ENCODE results near the gene FAM107B. TPM values are rescaled to one million over a fixed set of nuclear protein-coding genes. Genes with fewer than 3 reads are reported as not detected.

The FAM107B gene
- total RNA-seq, 6 donors from 2014 or later, result 44.0 to 136 (median 77.0) TPM

DNA sequence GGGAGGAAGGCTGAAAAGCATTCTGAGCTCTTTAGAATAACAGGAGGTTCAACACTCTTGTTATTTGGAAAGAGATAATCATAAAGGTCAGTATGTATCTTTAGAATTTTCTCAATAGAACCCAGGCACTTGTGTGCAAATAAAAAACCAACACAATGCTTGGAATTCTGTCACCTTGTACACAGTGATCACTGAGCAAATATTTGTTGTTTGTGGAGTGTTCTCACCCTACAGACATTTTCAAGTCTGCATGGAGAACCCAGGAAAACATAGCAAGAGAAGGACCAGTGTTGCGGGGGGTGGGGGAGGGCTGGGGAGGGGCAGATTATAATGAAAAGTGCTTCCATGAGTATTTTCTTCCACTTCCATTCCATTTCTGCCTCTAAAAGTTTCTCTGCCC, 87.4 kb downstream of the FAM107B start:
- no peak overlapping the region for H3K4me3 ChIP-seq
- TF ChIP-seq, protein P1, sequence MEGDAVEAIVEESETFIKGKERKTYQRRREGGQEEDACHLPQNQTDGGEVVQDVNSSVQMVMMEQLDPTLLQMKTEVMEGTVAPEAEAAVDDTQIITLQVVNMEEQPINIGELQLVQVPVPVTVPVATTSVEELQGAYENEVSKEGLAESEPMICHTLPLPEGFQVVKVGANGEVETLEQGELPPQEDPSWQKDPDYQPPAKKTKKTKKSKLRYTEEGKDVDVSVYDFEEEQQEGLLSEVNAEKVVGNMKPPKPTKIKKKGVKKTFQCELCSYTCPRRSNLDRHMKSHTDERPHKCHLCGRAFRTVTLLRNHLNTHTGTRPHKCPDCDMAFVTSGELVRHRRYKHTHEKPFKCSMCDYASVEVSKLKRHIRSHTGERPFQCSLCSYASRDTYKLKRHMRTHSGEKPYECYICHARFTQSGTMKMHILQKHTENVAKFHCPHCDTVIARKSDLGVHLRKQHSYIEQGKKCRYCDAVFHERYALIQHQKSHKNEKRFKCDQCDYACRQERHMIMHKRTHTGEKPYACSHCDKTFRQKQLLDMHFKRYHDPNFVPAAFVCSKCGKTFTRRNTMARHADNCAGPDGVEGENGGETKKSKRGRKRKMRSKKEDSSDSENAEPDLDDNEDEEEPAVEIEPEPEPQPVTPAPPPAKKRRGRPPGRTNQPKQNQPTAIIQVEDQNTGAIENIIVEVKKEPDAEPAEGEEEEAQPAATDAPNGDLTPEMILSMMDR (IDR thresholded peaks at IDR 0.05), result no peak
- TF ChIP-seq EP300 (IDR thresholded peaks at IDR 0.05), result no peak
- no peak for TF ChIP-seq POLR2AphosphoS5 (IDR thresholded peaks at IDR 0.05)
- no peak for TF ChIP-seq POLR2A (IDR thresholded peaks at IDR 0.05)
- H3K36me3 ChIP-seq, result no peaks in the 10 kb centered on the region
- DNase-seq, result no peak
- no peaks in the 10 kb centered on the region for H3K27me3 ChIP-seq
- peak in 1 of 2 donors; percentile 16 for ATAC-seq (ENCODE audit: low FRiP score in 2 of 2)
- peaks cover 0 to 4% (median 0%) of the 10 kb centered on the region in 4 donors for H3K4me1 ChIP-seq
- H3K9me3 ChIP-seq, result no peaks in the 10 kb centered on the region
- H3K27ac ChIP-seq, result no peak overlapping the region
- 79% methylated on average over 1 of the region's 1 CpG for WGBS, 2 donors

DNA sequence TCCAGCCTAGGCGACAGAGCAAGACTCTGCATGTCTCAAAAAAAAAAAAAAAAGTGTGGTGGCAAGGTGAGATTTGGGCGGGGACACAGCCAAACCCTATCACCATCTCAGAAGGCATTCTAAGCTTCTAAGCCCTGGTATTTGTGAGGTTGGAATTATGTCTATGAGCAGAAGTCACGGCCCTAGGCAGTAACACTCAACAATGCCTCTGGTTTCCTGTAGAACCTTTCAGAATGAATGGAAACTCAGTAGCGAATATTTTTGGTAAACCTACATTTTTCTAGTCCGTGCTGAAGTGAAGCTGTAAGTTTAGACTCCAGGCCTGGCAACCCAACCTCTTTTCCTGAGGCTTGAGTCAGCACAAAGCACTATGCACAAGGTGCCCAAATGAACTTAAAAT, 88.3 kb downstream of the FAM107B start:
- H3K9me3 ChIP-seq, result no peaks in the 10 kb centered on the region
- peaks cover 0 to 4% (median 0%) of the 10 kb centered on the region in 4 donors for H3K4me1 ChIP-seq
- no peaks in the 10 kb centered on the region for H3K36me3 ChIP-seq
- no peak overlapping the region for H3K27ac ChIP-seq
- WGBS, 2 donors, result 59 to 89% methylated on average over 5 of the region's 5 CpGs
- ATAC-seq (ENCODE audit: low FRiP score in 2 of 2) (no peak), DNase-seq (no peak)
- TF ChIP-seq POLR2AphosphoS5 (IDR thresholded peaks at IDR 0.05) (no peak), POLR2A (IDR thresholded peaks at IDR 0.05) (no peak), EP300 (IDR thresholded peaks at IDR 0.05) (no peak)
- TF ChIP-seq, protein P1 (IDR thresholded peaks at IDR 0.05), result no peak
- no peaks in the 10 kb centered on the region for H3K27me3 ChIP-seq
- no peak overlapping the region for H3K4me3 ChIP-seq

DNA sequence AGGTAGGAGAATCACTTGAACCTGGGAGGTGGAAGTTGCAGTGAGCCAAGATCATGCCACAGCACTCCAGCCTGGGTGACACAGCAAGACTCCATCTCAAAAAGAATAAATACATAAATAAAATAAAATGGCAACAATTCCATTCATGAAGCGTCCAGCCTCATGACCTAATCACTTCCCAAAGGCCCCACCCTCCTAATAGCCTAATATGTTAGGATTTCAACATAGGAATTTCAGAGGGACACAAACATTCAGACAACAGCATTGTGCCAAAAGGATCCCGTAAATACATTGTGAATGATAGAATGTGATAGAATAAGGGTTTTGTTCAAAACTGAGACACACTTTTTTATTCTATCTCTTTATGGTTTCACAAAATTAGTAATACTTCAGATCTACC, 90.3 kb downstream of the FAM107B start:
- peak in 1 of 2 donors; percentile 81 for ATAC-seq (ENCODE audit: low FRiP score in 2 of 2)
- H3K27me3 ChIP-seq, result no peaks in the 10 kb centered on the region
- TF ChIP-seq POLR2AphosphoS5 (IDR thresholded peaks at IDR 0.05), result no peak
- TF ChIP-seq EP300 (IDR thresholded peaks at IDR 0.05), result no peak
- TF ChIP-seq POLR2A (IDR thresholded peaks at IDR 0.05), result no peak
- TF ChIP-seq, protein P1 (IDR thresholded peaks at IDR 0.05), result no peak

DNA sequence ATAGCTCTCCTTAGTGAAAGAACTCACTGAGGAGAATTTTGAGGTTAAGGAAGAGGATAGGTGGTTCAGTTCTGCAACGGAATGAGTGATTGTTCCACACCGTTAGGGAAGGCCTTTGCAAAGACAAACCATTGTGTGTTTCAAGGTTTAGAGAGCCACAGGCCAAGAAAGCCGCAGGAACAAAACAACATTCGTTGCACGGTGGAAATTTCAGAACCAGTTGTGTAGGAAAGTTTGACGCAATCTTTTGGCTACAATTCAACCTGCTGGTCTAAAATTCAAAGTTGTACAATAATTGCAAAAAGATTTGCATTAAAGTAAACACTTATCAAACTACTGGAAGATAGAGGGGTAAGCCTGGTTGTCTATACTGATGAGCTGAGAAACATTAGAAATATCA, 91.4 kb downstream of the FAM107B start:
- Histone ChIP-seq H3K27me3 (no peaks in the 10 kb centered on the region), H3K4me1 (peaks cover 0 to 4% (median 0%) of the 10 kb centered on the region in 4 donors), H3K4me3 (no peak overlapping the region), H3K9me3 (no peaks in the 10 kb centered on the region), H3K27ac (no peak overlapping the region), H3K36me3 (no peaks in the 10 kb centered on the region)
- TF ChIP-seq, protein P1 (IDR thresholded peaks at IDR 0.05), result no peak
- TF ChIP-seq POLR2AphosphoS5 (IDR thresholded peaks at IDR 0.05), result no peak
- no peak for TF ChIP-seq POLR2A (IDR thresholded peaks at IDR 0.05)
- no peak for TF ChIP-seq EP300 (IDR thresholded peaks at IDR 0.05)
- WGBS, 2 donors, result 39 to 47% methylated on average over 6 of the region's 6 CpGs
- DNase-seq (no peak), ATAC-seq (ENCODE audit: low FRiP score in 2 of 2) (no peak)

More for the DNA sequence above, 90.3 kb downstream of the FAM107B start:
- Histone ChIP-seq H3K4me1 (peaks cover 0 to 4% (median 0%) of the 10 kb centered on the region in 4 donors), H3K27ac (no peak overlapping the region), H3K36me3 (no peaks in the 10 kb centered on the region), H3K9me3 (no peaks in the 10 kb centered on the region), H3K4me3 (no peak overlapping the region)
- no peak for DNase-seq
- WGBS, 2 donors, result 68 to 83% methylated on average over 2 of the region's 2 CpGs

DNA sequence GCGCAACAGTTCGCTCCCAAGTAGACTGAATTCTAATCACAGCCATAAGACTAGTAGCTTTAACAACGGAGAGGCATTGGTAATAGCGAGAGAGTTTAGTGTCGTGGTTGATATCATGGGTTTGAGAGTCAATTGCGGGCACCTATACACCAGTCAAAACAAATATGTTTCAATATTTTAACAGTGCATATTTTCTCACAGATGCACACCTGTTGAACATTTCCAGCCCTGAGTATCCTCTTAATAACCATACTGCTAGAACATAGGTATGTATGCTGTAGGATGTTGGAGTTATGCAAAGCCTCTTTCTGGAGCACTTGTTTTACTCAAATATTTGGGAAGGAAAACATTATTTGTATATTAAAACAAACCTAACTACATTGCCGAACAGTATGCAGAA, 92.9 kb downstream of the FAM107B start:
- Histone ChIP-seq H3K4me1 (peaks cover 0 to 4% (median 0%) of the 10 kb centered on the region in 4 donors), H3K27me3 (no peaks in the 10 kb centered on the region), H3K27ac (no peak overlapping the region), H3K4me3 (no peak overlapping the region), H3K9me3 (no peaks in the 10 kb centered on the region), H3K36me3 (no peaks in the 10 kb centered on the region)
- TF ChIP-seq POLR2A (IDR thresholded peaks at IDR 0.05), result no peak
- no peak for DNase-seq
- ATAC-seq (ENCODE audit: low FRiP score in 2 of 2), result no peak
- WGBS, 2 donors, result 86 to 87% methylated on average over 7 of the region's 7 CpGs
